Thyroid gland (tissue), 4 donors: ENCODE measurements around the gene TECPR2. TPM values are rescaled to one million over a fixed set of nuclear protein-coding genes. Genes with fewer than 3 reads are reported as not detected.
A peak's percentile ranks its signal among the peaks of the same experiment; 100 is the strongest.
"Not testable (repeated sequence)": the region's sequence is repeated elsewhere in the genome, so short reads cannot be mapped to it uniquely, and the experiment has no call there.

Experiments used
- DNase-seq, 2 donors: peaks; one replicate each; pipeline ENCODE4 v3.0.0-alpha.2; 2019
- H3K27ac ChIP-seq, 3 donors: fragments of 200-600 bp; sonication (generic); 1 replicate in 2 of 3; 2 replicates in 1 of 3; pipeline ENCODE4 v1.5.1; 2016 to 2019; ENCODE audit warnings: mild to moderate bottlenecking in 1 of 3, moderate library complexity in 1 of 3
- H3K27me3 ChIP-seq: fragments of 200-600 bp; sonication (generic); one replicate; pipeline ENCODE4 v1.5.1; 2019
- H3K36me3 ChIP-seq, 2 donors: fragments of 200-600 bp; sonication (generic); one replicate each; pipeline ENCODE4 v1.5.1; 2016 to 2019
- H3K4me1 ChIP-seq, 2 donors: fragments of 200-600 bp; sonication (generic); one replicate each; pipeline ENCODE4 v1.5.1; 2017 to 2019
- H3K4me3 ChIP-seq, 3 donors: fragments of 200-600 bp; sonication (generic); replicated peaks in 1 of 3; 1 replicate in 2 of 3; 2 replicates in 1 of 3; pipeline ENCODE4 v1.5.1; 2016; ENCODE audit warnings: mild to moderate bottlenecking in 1 of 3
- H3K9me3 ChIP-seq: fragments of 200-600 bp; sonication (generic); one replicate; pipeline ENCODE4 v1.5.1; 2017
- CTCF ChIP-seq, 6 experiments: fragments of 200-600 bp in 3 of 6; fragments of 450-650 bp in 3 of 6; sonication (generic) in 3 of 6; IDR thresholded peaks; one replicate each; pipeline ENCODE4 v1.5.1; 2016 to 2019; ENCODE audit warnings: antibody characterized with exemption in 6 of 6, mild to moderate bottlenecking in 2 of 6, inconsistent platforms in 1 of 6, moderate library complexity in 1 of 6
- POLR2A ChIP-seq, 2 donors: fragments of 450-650 bp; IDR thresholded peaks; one replicate each; pipeline ENCODE4 v1.6.1; 2017; ENCODE audit warnings: antibody characterized with exemption in 2 of 2, mild to moderate bottlenecking in 2 of 2, moderate library complexity in 1 of 2
- WGBS, 2 donors: methylation state at CpG; one replicate each; pipeline ENCODE4 v1.1.5; 2017; 5-methylcytosine and 5-hydroxymethylcytosine counted together
- intact Hi-C: fragments of 100-400 bp; cut with DNase I; formaldehyde crosslinking; loops from one replicate; pipeline ENCODE4 v1.15.1; 2023
- total RNA-seq, 4 donors: library from RNA; depleted of rRNA; stranded (reverse); fragments of >200 nt; gene quantifications; one replicate each; pipeline ENCODE4 v1.2.3, GENCODE V29; 2016

Gene TECPR2
- total RNA-seq, 4 donors from 2014 or later, result 11.8 to 23.8 (median 19.0) TPM

DNA sequence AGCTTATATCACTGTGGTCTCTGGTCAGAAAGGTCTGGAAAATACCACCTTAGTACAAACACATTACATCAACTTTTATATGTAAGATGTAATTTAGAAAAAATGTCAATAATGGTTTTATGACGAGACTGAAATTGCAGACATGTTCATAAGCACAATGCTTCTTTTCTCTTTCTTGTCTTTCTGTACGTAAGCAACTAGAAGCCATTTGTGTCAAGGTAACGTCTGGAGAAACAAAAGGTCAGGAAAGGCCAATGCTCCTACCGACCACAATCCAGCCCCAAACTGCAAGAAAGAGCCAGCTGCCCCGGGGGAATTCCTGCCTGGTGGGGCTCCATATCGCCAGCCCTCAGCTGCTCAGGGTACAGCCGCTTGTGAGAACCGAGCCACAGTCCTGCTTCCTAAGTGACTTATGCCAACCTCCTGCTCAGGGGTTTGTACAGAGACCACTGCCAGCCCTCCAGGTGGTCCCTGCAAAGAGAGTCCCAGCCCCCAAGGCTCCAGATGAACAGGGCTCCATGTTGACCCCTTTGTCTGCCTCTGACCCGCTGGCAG, 36.9 kb upstream of the TECPR2 start:
- Histone ChIP-seq H3K4me1 (peaks cover 0 to 2% of the 10 kb centered on the region in 2 donors), H3K4me3 (no peak overlapping the region), H3K27ac (no peak overlapping the region), H3K9me3 (no peaks in the 10 kb centered on the region), H3K36me3 (peaks cover 4 to 11% of the 10 kb centered on the region in 2 donors), H3K27me3 (no peaks in the 10 kb centered on the region)
- TF ChIP-seq CTCF (IDR thresholded peaks at IDR 0.05), result no peak
- no peak for TF ChIP-seq POLR2A (IDR thresholded peaks at IDR 0.05)
- WGBS, 2 donors, result 81 to 87% methylated on average over 9 of the region's 9 CpGs
- intact Hi-C loops, result no loop called here
- no peak for DNase-seq

DNA sequence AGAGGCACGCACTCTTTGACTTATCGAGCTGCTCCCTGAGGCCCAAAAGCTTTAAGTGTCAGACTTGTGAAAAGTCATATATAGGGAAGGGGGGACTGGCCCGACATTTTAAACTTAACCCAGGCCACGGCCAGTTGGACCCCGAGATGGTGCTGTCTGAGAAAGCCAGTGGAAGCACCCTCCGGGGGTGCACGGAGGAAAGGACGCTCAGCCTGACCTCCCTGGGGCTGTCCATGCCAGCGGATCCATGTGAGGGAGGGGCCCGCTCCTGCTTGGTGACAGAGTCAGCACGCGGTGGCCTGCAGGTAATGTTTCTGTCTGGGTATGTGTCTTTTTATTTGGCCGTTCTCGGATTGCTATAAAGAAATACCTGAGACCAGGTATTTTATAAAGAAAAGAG, 36.2 kb upstream of the TECPR2 start:
- TF ChIP-seq CTCF (IDR thresholded peaks at IDR 0.05), result no peak
- no peak for TF ChIP-seq POLR2A (IDR thresholded peaks at IDR 0.05)
- WGBS, 2 donors, result 93 to 95% methylated on average over 14 of the region's 14 CpGs
- H3K27me3 ChIP-seq, result no peaks in the 10 kb centered on the region

GRCh38 chr14:102329381-102329780, 33.4 kb upstream of the TECPR2 start:
- H3K4me3 ChIP-seq, H3K4me1 ChIP-seq, H3K9me3 ChIP-seq, H3K27me3 ChIP-seq, intact Hi-C loops: not testable (repeated sequence)
- 43 to 56% methylated on average over 6 of the region's 6 CpGs for WGBS, 2 donors
- DNase-seq, result peak; percentile 53 to 61
- peak overlapping the region in 1 of 3 donors; percentile 15 for H3K27ac ChIP-seq
- peaks cover 8 to 16% of the 10 kb centered on the region in 2 donors for H3K36me3 ChIP-seq

More for the DNA sequence above, 36.2 kb upstream of the TECPR2 start:
- Histone ChIP-seq H3K9me3 (no peaks in the 10 kb centered on the region), H3K36me3 (peaks cover 4 to 12% of the 10 kb centered on the region in 2 donors), H3K4me1 (no peaks in the 10 kb centered on the region), H3K27ac (no peak overlapping the region), H3K4me3 (no peak overlapping the region)
- DNase-seq, result no peak
- intact Hi-C loops, result no loop called here

GRCh38 chr14:102330806-102331205, 31.9 kb upstream of the TECPR2 start:
- intact Hi-C loops, result no loop called here
- Histone ChIP-seq H3K9me3 (no peaks in the 10 kb centered on the region), H3K4me3 (no peak overlapping the region), H3K27me3 (no peaks in the 10 kb centered on the region), H3K27ac (no peak overlapping the region), H3K4me1 (no peaks in the 10 kb centered on the region), H3K36me3 (peaks cover 8 to 13% of the 10 kb centered on the region in 2 donors)
- TF ChIP-seq POLR2A (IDR thresholded peaks at IDR 0.05), result no peak
- TF ChIP-seq CTCF (IDR thresholded peaks at IDR 0.05), result no peak
- no peak for DNase-seq
- WGBS, 2 donors, result 96% methylated on average over 8 of the region's 8 CpGs

GRCh38 chr14:102333390-102333789, 29.4 kb upstream of the TECPR2 start:
- no peak for DNase-seq
- Histone ChIP-seq H3K27ac (no peak overlapping the region), H3K9me3 (no peaks in the 10 kb centered on the region), H3K36me3 (peaks cover 4 to 5% of the 10 kb centered on the region in 2 donors), H3K4me1 (no peaks in the 10 kb centered on the region), H3K27me3 (no peaks in the 10 kb centered on the region), H3K4me3 (no peak overlapping the region)
- intact Hi-C loops, result no loop called here
- 87 to 90% methylated on average over 7 of the region's 7 CpGs for WGBS, 2 donors
- TF ChIP-seq CTCF (IDR thresholded peaks at IDR 0.05), result no peak
- TF ChIP-seq POLR2A (IDR thresholded peaks at IDR 0.05), result no peak
